Activated T-helper 1 cell treated with anti-CD3 and anti-CD28 coated beads, Interleukin-2, amount 50 U/mL, for 16 hours (primary cell): ENCODE data around the gene CABS1.

Source experiments
- DNase-seq, 2 donors: peaks; one replicate each; pipeline ENCODE4 v3.0.0-alpha.2; 2020; ENCODE audit warnings: low read depth in 1 of 2, low spot score in 1 of 2

Gene CABS1

DNA sequence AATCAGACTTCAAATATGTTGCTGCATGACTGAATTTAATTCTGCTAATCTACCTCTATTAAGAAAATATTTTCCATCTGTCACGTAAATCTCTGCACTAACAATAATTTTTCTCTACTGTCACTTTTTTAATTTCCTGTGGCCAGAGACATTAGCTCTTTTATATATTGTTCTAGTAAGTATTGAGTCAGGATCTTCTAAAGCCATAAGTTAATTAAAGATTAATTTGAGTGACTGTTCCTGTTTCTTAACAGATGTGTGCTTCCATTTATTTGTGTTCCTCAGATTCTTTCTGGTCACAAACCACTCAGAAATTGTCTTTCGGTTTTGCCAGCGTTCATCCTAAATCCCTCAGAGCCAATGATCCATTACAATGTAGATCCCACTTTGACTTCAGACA, 45.8 kb downstream of the CABS1 start:
- DNase-seq = no peak

DNA sequence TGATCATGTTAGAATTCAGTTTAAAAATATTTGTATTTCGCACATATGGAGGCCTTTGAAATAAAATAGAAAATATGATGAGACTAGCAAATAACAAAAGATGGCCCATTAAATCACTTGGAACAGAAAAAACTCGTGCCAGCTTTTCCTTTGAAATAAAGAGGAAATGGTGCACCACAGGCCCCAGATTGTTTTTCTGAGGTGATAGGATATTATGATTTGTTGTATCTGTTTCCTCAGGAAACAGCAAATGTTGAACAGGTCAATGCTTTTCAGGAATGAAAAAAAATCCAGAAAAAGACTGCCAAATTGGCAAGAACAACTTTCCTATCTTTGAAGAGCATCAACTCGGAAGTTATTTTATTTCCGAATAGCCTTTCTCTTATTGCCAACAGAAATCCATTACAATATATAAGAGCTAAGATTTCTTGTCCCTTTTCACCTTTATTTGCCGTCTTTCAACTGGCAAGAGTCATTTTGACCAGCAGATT, 48.0 kb downstream of the CABS1 start, which contains the start of gene SMR3B:
SMR3B (plus strand) TSS at position 441 of the 491 bp plus-strand sequence. CDS start 1,380 bp downstream, outside the sequence.
- no peak for DNase-seq
